CD4-positive, alpha-beta memory T cell (primary cell): ENCODE results near the gene B4GALNT4. TPM values are rescaled to one million over a fixed set of nuclear protein-coding genes. Genes with fewer than 3 reads are reported as not detected.

Experiments
- CTCF ChIA-PET: fragments of 350-600 bp; sonication (Branson Sonifier 250); formaldehyde crosslinking; loops from one replicate; lab custom pipeline; 2021; ENCODE audit warnings: inconsistent platforms; ENCODE audit not compliant: partially characterized antibody; lab: Charles Lee
- POLR2A ChIA-PET: fragments of 350-600 bp; sonication (Branson Sonifier 250); formaldehyde crosslinking; loops from one replicate; lab custom pipeline; 2021; ENCODE audit not compliant: partially characterized antibody; lab: Charles Lee
- DNase-seq, 5 donors: peaks; one replicate each; pipeline versions ENCODE4 v3.0.0 to v3.0.0-alpha.2; 2020 to 2022; ENCODE audit warnings: mixed read lengths in 1 of 5
- H3K27ac ChIP-seq: one replicate; pipeline ENCODE4 v1.7.0; 2013; ENCODE audit warnings: low read depth, low read length
- H3K27me3 ChIP-seq: 2 replicates; pipeline ENCODE4 v1.7.0; 2013; ENCODE audit warnings: mild to moderate bottlenecking, low read length, moderate library complexity; ENCODE audit not compliant: insufficient read depth
- H3K36me3 ChIP-seq: 2 replicates; pipeline ENCODE4 v1.7.0; 2013; ENCODE audit warnings: mild to moderate bottlenecking, low read length, moderate library complexity; ENCODE audit not compliant: insufficient read depth
- H3K4me1 ChIP-seq: 2 replicates; pipeline ENCODE4 v1.7.0; 2013; ENCODE audit warnings: mild to moderate bottlenecking, low read length, moderate library complexity; ENCODE audit not compliant: insufficient read depth
- H3K4me3 ChIP-seq, 2 donors: one replicate each; pipeline ENCODE4 v1.7.0; 2013; ENCODE audit warnings: low read length in 2 of 2, mild to moderate bottlenecking in 1 of 2
- H3K9me3 ChIP-seq, 2 donors: one replicate each; pipeline ENCODE4 v1.7.0; 2013; ENCODE audit warnings: low read length in 2 of 2, control low read depth in 1 of 2; ENCODE audit not compliant: control insufficient read depth in 1 of 2
- H3K27ac Mint-ChIP-seq, 7 donors: one replicate each; pipeline ENCODE4 v1.8.0; 2020 to 2021; ENCODE audit warnings: mixed read lengths in 7 of 7, mild to moderate bottlenecking in 6 of 7, inconsistent platforms in 3 of 7, moderate library complexity in 3 of 7
- H3K27me3 Mint-ChIP-seq, 2 donors: one replicate each; pipeline ENCODE4 v1.8.0; 2020 to 2021; ENCODE audit warnings: mixed read lengths in 2 of 2
- H3K36me3 Mint-ChIP-seq, 2 donors: one replicate each; pipeline ENCODE4 v1.8.0; 2020 to 2021; ENCODE audit warnings: mixed read lengths in 2 of 2, inconsistent platforms in 1 of 2, mild to moderate bottlenecking in 1 of 2
- H3K4me1 Mint-ChIP-seq, 4 donors: one replicate each; pipeline ENCODE4 v1.8.0; 2020 to 2021; ENCODE audit warnings: mixed read lengths in 4 of 4, mild to moderate bottlenecking in 1 of 4
- H3K4me3 Mint-ChIP-seq, 8 donors: one replicate each; pipeline ENCODE4 v1.8.0; 2020 to 2021; ENCODE audit warnings: mixed read lengths in 8 of 8, mild to moderate bottlenecking in 7 of 8, moderate library complexity in 6 of 8, inconsistent platforms in 3 of 8
- H3K9me3 Mint-ChIP-seq, 8 donors: one replicate each; pipeline ENCODE4 v1.8.0; 2020 to 2021; ENCODE audit warnings: mixed read lengths in 8 of 8, mild to moderate bottlenecking in 5 of 8, inconsistent platforms in 3 of 8, moderate library complexity in 1 of 8
- intact Hi-C: fragments of 100-400 bp; cut with micrococcal nuclease; formaldehyde crosslinking; loops from one replicate; pipeline ENCODE4 v1.15.1; 2023
- polyA plus RNA-seq, 2 donors: library from polyadenylated mRNA; unstranded; fragments of 300-500 nt; fragmentation: Illumina TruSeq; gene quantifications; one replicate each; pipeline ENCODE4 v1.2.3, GENCODE V29; 2021
- total RNA-seq, 2 experiments: library from RNA; stranded (reverse); gene quantifications; one replicate each; pipeline ENCODE4 v1.2.3, GENCODE V29; 2021

B4GALNT4 gene
- total and polyA plus RNA-seq, 4 experiments from 2014 or later: 2.2 to 2.4 TPM; not detected in 2

GRCh38 chr11:376531-377173 is 7.4 kb downstream of the B4GALNT4 start:
- no peaks in the 10 kb centered on the region for H3K36me3 Mint-ChIP-seq
- H3K4me1 Mint-ChIP-seq: peaks cover 0 to 2% (median 0%) of the 10 kb centered on the region in 4 donors
- no peaks in the 10 kb centered on the region for H3K27me3 Mint-ChIP-seq

GRCh38 chr11:377174-377865 is 8.0 kb downstream of the B4GALNT4 start:
- H3K36me3 ChIP-seq: no peaks in the 10 kb centered on the region
- Mint-ChIP-seq H3K9me3 (no peaks in the 10 kb centered on the region), H3K4me3 (no peak overlapping the region), H3K27ac (peak overlapping the region in 1 of 7 donors; percentile 74), H3K27me3 (peaks cover 0 to 2% of the 10 kb centered on the region in 2 donors), H3K36me3 (no peaks in the 10 kb centered on the region), H3K4me1 (peaks cover 2 to 4% (median 3%) of the 10 kb centered on the region in 4 donors)
- CTCF ChIA-PET: no interaction called here
- no peaks in the 10 kb centered on the region for H3K27me3 ChIP-seq
- DNase-seq: peak in 1 of 5 donors; percentile 35
- no peak overlapping the region for H3K4me3 ChIP-seq
- intact Hi-C loops: no loop called here
- POLR2A ChIA-PET: interaction anchor here (1.3 kb wide), 1 partner anchor 141 kb away, joined by 3 read pairs; the partner anchor contains the start of genes PSMD13 and SIRT3
- H3K27ac ChIP-seq: no peak overlapping the region
- H3K9me3 ChIP-seq: no peaks in the 10 kb centered on the region
- H3K4me1 ChIP-seq: no peaks in the 10 kb centered on the region

More at GRCh38 chr11:376531-377173, 7.4 kb downstream of the B4GALNT4 start:
- H3K36me3 ChIP-seq: no peaks in the 10 kb centered on the region
- no peak for DNase-seq
- POLR2A ChIA-PET: interaction anchor here (1.3 kb wide), 1 partner anchor 140 kb away, joined by 3 read pairs; the partner anchor contains the start of genes PSMD13 and SIRT3
- Mint-ChIP-seq H3K4me3 (no peak overlapping the region), H3K9me3 (no peaks in the 10 kb centered on the region), H3K27ac (no peak overlapping the region)
- no peaks in the 10 kb centered on the region for H3K27me3 ChIP-seq
- CTCF ChIA-PET: no interaction called here
- H3K27ac ChIP-seq: no peak overlapping the region
- no peaks in the 10 kb centered on the region for H3K4me1 ChIP-seq
- intact Hi-C loops: no loop called here
- H3K9me3 ChIP-seq: no peaks in the 10 kb centered on the region
- H3K4me3 ChIP-seq: no peak overlapping the region

- H3K9me3 ChIP-seq: no peaks in the 10 kb centered on the region
- H3K4me3 ChIP-seq: no peak overlapping the region
- ChIA-PET CTCF (interaction anchor here (1.0 kb wide), 1 partner anchor 128 kb away, joined by 3 read pairs; no protein-coding TSS in a partner anchor), POLR2A (interaction anchor here (0.6 kb wide), 1 partner anchor 104 kb away, joined by 3 read pairs; no protein-coding TSS in a partner anchor)
- H3K4me1 ChIP-seq: no peaks in the 10 kb centered on the region
- no peak overlapping the region for H3K27ac ChIP-seq
- peak in 1 of 5 donors; percentile 20 for DNase-seq
- Mint-ChIP-seq H3K27ac (peak overlapping the region in 1 of 7 donors; percentile 74), H3K4me1 (peaks cover 2 to 4% (median 3%) of the 10 kb centered on the region in 4 donors), H3K9me3 (no peaks in the 10 kb centered on the region), H3K4me3 (no peak overlapping the region), H3K36me3 (no peaks in the 10 kb centered on the region), H3K27me3 (peaks cover 0 to 3% of the 10 kb centered on the region in 2 donors)
- no peaks in the 10 kb centered on the region for H3K36me3 ChIP-seq
- intact Hi-C loops: no loop called here
- H3K27me3 ChIP-seq: no peaks in the 10 kb centered on the region
Measured at GRCh38 chr11:377883-378500, 8.7 kb downstream of the B4GALNT4 start.

- H3K36me3 ChIP-seq: no peaks in the 10 kb centered on the region
- Mint-ChIP-seq H3K4me1 (peaks cover 0 to 4% (median 3%) of the 10 kb centered on the region in 4 donors), H3K9me3 (no peaks in the 10 kb centered on the region), H3K27me3 (peaks cover 0 to 5% of the 10 kb centered on the region in 2 donors), H3K36me3 (no peaks in the 10 kb centered on the region), H3K4me3 (no peak overlapping the region), H3K27ac (no peak overlapping the region)
- H3K9me3 ChIP-seq: no peaks in the 10 kb centered on the region
- ChIA-PET CTCF (no interaction called here), POLR2A (no interaction called here)
- DNase-seq: peak in 1 of 5 donors; percentile 9
- H3K4me1 ChIP-seq: no peaks in the 10 kb centered on the region
- H3K4me3 ChIP-seq: no peak overlapping the region
- intact Hi-C loops: no loop called here
- H3K27me3 ChIP-seq: no peaks in the 10 kb centered on the region
- H3K27ac ChIP-seq: no peak overlapping the region
Measured at GRCh38 chr11:379205-380094, 10.2 kb downstream of the B4GALNT4 start.

GRCh38 chr11:380095-380480 is 10.8 kb downstream of the B4GALNT4 start:
- Mint-ChIP-seq H3K27me3 (peaks cover 0 to 5% of the 10 kb centered on the region in 2 donors), H3K36me3 (no peaks in the 10 kb centered on the region), H3K4me1 (peaks cover 0 to 4% (median 3%) of the 10 kb centered on the region in 4 donors), H3K4me3 (no peak overlapping the region), H3K9me3 (no peaks in the 10 kb centered on the region), H3K27ac (no peak overlapping the region)
- intact Hi-C loops: no loop called here
- no peak overlapping the region for H3K27ac ChIP-seq
- H3K36me3 ChIP-seq: no peaks in the 10 kb centered on the region
- ChIA-PET POLR2A (no interaction called here), CTCF (no interaction called here)
- no peaks in the 10 kb centered on the region for H3K9me3 ChIP-seq
- H3K27me3 ChIP-seq: no peaks in the 10 kb centered on the region
- H3K4me3 ChIP-seq: no peak overlapping the region
- no peak for DNase-seq
- H3K4me1 ChIP-seq: no peaks in the 10 kb centered on the region

GRCh38 chr11:380491-380890 is 11.2 kb downstream of the B4GALNT4 start:
- no peaks in the 10 kb centered on the region for H3K9me3 ChIP-seq
- H3K27ac ChIP-seq: no peak overlapping the region
- no peaks in the 10 kb centered on the region for H3K9me3 Mint-ChIP-seq
- H3K27ac Mint-ChIP-seq: no peak overlapping the region
- no peaks in the 10 kb centered on the region for H3K36me3 Mint-ChIP-seq
- intact Hi-C loops: no loop called here
- no peak overlapping the region for H3K4me3 ChIP-seq
- H3K4me1 ChIP-seq: no peaks in the 10 kb centered on the region
- POLR2A ChIA-PET: no interaction called here
- H3K4me3 Mint-ChIP-seq: no peak overlapping the region
- peaks cover 0 to 5% of the 10 kb centered on the region in 2 donors for H3K27me3 Mint-ChIP-seq
- no peaks in the 10 kb centered on the region for H3K27me3 ChIP-seq
- H3K36me3 ChIP-seq: no peaks in the 10 kb centered on the region
- H3K4me1 Mint-ChIP-seq: peaks cover 0 to 4% (median 3%) of the 10 kb centered on the region in 4 donors
- CTCF ChIA-PET: no interaction called here
- peak in 1 of 5 donors; percentile 22 for DNase-seq
